Vagina (tissue), 2 donors: Measurements from ENCODE around the gene MERTK.

Experiments
- CTCF ChIP-seq, 3 experiments: fragments of 450-650 bp in 2 of 3; fragments of 200-600 bp in 1 of 3; sonication (generic) in 1 of 3; IDR thresholded peaks; one replicate each; pipeline ENCODE4 v1.5.1; 2017 to 2019; ENCODE audit warnings: antibody characterized with exemption in 3 of 3, mild to moderate bottlenecking in 2 of 3, moderate library complexity in 2 of 3
- POLR2A ChIP-seq, 2 donors: fragments of 450-650 bp; IDR thresholded peaks; one replicate each; pipeline ENCODE4 v1.6.1; 2017; ENCODE audit warnings: antibody characterized with exemption in 2 of 2, mild to moderate bottlenecking in 2 of 2, moderate library complexity in 2 of 2

- TF ChIP-seq CTCF (IDR thresholded peaks at IDR 0.05) (no peak), POLR2A (IDR thresholded peaks at IDR 0.05) (no peak)
Measured at GRCh38 chr2:111972955-111973565, 74.7 kb downstream of the MERTK start.
